Panc1 (cell line): Measurements from ENCODE around the gene RAMP1.

Source experiments
- TF ChIP-seq, protein P1 (sequence below): fragments of 450-650 bp; IDR thresholded peaks from 2 replicates; pipeline ENCODE4 v1.5.1; 2017; ENCODE audit warnings: mild to moderate bottlenecking
- TF ChIP-seq, protein P2 (sequence below), 2 experiments: IDR thresholded peaks; 2 replicates each; pipeline ENCODE4 v1.6.1; 2011 to 2012; ENCODE audit warnings: low read depth in 2 of 2, control low read depth in 1 of 2, low read length in 1 of 2, mild to moderate bottlenecking in 1 of 2, moderate library complexity in 1 of 2; ENCODE audit not compliant: insufficient read depth in 1 of 2

GRCh38 chr2:237870754-237871651, 11.6 kb downstream of the RAMP1 start:
- TF ChIP-seq, protein P1, sequence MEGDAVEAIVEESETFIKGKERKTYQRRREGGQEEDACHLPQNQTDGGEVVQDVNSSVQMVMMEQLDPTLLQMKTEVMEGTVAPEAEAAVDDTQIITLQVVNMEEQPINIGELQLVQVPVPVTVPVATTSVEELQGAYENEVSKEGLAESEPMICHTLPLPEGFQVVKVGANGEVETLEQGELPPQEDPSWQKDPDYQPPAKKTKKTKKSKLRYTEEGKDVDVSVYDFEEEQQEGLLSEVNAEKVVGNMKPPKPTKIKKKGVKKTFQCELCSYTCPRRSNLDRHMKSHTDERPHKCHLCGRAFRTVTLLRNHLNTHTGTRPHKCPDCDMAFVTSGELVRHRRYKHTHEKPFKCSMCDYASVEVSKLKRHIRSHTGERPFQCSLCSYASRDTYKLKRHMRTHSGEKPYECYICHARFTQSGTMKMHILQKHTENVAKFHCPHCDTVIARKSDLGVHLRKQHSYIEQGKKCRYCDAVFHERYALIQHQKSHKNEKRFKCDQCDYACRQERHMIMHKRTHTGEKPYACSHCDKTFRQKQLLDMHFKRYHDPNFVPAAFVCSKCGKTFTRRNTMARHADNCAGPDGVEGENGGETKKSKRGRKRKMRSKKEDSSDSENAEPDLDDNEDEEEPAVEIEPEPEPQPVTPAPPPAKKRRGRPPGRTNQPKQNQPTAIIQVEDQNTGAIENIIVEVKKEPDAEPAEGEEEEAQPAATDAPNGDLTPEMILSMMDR, result no peak
- TF ChIP-seq, protein P2, sequence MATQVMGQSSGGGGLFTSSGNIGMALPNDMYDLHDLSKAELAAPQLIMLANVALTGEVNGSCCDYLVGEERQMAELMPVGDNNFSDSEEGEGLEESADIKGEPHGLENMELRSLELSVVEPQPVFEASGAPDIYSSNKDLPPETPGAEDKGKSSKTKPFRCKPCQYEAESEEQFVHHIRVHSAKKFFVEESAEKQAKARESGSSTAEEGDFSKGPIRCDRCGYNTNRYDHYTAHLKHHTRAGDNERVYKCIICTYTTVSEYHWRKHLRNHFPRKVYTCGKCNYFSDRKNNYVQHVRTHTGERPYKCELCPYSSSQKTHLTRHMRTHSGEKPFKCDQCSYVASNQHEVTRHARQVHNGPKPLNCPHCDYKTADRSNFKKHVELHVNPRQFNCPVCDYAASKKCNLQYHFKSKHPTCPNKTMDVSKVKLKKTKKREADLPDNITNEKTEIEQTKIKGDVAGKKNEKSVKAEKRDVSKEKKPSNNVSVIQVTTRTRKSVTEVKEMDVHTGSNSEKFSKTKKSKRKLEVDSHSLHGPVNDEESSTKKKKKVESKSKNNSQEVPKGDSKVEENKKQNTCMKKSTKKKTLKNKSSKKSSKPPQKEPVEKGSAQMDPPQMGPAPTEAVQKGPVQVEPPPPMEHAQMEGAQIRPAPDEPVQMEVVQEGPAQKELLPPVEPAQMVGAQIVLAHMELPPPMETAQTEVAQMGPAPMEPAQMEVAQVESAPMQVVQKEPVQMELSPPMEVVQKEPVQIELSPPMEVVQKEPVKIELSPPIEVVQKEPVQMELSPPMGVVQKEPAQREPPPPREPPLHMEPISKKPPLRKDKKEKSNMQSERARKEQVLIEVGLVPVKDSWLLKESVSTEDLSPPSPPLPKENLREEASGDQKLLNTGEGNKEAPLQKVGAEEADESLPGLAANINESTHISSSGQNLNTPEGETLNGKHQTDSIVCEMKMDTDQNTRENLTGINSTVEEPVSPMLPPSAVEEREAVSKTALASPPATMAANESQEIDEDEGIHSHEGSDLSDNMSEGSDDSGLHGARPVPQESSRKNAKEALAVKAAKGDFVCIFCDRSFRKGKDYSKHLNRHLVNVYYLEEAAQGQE (IDR thresholded peaks at IDR 0.05; ENCODE audit: insufficient read depth in 1 of 2, low read depth in 2 of 2, low read length in 1 of 2), result no peak
